GM18951 (cell line): ENCODE measurements around the gene UBXN7.
"Not testable (repeated sequence)": the region's sequence is repeated elsewhere in the genome, so short reads cannot be mapped to it uniquely, and the experiment has no call there.

Source experiments
- POLR2A ChIP-seq: IDR thresholded peaks from 4 replicates; pipeline ENCODE4 v1.6.1; 2011; ENCODE audit warnings: mild to moderate bottlenecking; ENCODE audit not compliant: insufficient read length, insufficient read depth; ENCODE audit errors: extremely low read depth
- in situ Hi-C: fragments of 300-500 bp; cut with MboI; formaldehyde crosslinking; loops from one replicate; pipeline ENCODE4 v1.12.0; 2022; ENCODE audit warnings: low sequenced_read_pairs, mixed read lengths, inconsistent platforms; ENCODE audit not compliant: unreplicated experiment

Gene UBXN7

DNA sequence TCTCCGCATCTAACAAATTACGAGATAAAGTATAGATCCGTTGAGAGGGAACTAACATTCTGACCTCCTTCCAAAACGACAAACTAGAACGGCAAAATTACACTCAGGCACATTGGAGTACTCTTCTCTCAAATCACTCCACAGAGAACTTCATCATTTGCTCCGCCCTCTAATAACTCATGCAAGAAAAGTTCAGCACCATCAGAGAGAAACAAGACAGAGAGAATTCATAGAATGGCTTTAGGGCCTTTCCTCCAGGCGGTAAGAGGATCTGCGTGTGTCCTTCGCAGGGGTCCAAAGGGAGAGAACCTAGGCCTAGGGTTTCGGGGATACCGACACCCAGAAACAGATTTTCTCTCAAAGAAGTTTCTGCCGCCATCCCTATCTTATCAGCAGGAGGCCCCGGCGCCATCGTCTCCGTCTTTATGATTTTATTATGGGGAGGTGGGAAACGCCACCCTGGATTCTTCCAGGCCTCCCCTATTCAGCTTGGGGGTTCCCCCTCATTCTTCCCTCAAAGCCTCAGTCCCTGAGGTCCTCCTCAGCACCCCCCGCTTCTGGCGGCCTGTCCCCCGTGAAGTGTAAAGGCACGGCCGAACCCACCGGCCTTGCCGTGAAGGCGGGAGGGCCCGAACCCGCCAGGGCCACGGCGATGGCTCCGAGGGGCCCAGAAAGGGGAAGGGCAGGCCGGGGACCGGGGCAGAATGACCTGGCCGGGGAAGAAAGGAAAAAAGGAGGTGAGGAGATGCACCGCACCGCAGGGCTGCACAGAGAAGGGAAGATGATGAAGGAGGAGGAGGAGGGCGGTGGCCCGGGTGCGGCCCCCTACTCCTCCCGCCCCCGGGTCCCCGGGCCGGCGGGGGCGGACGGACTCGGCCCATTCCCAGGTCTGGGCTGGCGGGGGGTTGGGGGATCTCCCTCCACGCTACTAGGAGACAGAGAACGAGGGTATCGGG lies 768 bp downstream of the UBXN7 start:
- in situ Hi-C loops: no loop called here
- TF ChIP-seq POLR2A: peak; percentile 21

DNA sequence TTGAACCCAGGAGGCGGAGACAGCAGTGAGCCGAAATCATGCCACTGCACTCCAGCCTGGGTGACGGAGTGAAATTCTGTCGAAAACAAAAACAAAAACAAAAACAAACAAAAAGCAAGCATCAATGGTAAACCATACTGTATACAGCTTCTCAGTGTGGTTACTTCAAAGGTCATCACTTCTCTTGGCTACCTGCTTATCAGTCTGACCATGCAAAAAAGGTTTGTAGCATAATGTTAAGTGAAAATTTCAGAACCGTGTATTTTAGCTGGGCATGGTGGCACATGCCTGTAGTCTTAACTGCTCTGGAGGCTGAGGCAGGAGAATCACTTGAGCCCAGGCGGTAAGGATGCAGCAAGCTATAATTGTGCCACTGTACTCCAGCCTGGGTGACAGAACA lies 4.2 kb downstream of the UBXN7 start:
- in situ Hi-C loops: no loop called here

DNA sequence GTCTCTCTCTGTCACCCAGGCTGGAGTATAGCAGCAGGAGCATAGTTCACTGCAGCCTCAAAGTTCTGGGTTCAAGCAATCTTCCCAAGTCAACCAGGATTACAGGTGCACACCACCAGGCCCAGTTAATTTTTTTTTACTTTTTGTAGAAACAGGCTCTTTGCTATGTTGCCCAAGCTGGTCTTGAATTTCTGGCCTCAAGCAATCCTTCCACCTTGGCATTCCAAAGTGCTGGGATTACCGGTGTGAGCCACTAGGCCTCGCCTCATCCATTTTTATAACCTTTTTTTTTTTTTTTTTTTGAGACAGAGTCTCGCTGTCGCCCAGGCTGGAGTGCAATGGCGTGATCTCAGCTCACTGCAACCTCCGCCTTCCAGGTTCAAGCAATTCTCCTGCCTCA lies 7.8 kb downstream of the UBXN7 start:
- in situ Hi-C loops: not testable (repeated sequence)

More for the DNA sequence above, 4.2 kb downstream of the UBXN7 start:
- no peak for TF ChIP-seq POLR2A

DNA sequence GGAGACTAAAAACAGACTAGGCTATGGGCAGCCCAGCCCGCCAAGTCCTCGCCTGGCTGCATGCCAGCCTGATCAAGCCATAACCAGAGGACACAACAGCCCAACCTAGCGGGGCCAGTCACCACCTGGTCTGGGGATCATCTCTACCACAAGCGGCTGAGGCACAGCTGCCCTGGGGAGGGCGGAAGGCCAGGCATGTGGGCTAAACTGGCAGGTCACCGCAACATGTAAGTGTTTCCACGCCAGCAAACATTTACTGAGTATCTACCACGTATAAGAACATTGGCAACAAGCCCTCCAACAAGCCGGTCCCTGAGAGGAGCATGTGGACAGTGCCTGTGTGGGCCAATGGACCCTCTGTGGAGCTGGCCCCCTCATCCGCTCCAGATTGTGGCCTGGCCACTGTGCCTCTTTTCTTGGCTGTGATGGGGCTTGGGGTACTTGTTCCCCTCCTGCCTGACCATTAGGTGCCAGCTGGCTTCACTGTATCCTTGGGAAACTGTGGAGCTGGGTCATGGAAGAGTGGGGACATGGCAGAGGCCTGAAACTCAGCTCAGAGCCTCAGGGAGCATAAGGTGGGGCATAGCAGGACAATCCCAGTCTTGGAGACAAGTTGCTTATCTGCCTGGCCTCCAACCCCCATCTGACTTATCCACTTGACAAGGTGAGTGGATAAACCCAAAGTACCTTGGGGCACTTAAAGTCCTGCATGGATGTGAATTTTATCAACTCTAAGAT lies 9.0 kb downstream of the UBXN7 start:
- no peak for TF ChIP-seq POLR2A
- in situ Hi-C loops: no loop called here

DNA sequence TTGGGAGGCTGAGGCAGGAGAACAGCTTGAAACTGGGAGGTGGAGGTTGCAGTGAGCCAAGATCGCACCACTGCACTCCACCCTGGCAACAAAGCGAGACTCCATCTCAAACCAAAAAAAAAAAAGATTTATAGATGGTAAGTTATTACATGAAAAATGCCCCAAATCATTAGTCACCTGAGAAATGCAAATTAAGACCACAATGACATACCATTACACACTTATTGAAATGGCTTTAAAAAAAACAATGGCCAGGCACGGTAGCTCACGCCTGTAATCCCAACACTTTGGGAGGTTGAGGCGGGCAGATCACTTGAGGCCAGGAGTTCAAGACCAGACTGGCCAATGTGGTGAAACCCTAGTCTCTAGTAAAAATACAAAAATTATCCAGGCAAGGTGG lies 10.6 kb downstream of the UBXN7 start:
- in situ Hi-C loops: not testable (repeated sequence)

DNA sequence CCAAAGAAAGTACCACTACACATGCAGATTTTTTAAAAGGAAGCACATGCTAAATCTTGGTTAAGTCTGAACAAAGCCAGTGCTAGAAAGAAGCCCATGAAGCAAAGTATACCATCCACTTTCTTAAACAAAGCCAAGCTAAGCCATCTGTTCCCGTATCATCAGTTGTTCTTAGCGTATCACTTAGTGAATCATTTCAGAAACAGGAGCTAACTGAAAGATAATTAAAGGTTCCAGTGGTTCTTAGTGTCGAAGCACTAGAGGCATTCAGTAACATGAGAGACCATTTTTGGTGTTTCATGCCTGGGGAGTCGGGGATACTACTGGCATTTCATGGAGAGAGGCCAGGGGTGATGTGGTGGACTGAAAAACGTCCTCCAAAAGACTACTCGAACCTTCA lies 12.8 kb downstream of the UBXN7 start:
- in situ Hi-C loops: no loop called here
- TF ChIP-seq POLR2A: no peak

DNA sequence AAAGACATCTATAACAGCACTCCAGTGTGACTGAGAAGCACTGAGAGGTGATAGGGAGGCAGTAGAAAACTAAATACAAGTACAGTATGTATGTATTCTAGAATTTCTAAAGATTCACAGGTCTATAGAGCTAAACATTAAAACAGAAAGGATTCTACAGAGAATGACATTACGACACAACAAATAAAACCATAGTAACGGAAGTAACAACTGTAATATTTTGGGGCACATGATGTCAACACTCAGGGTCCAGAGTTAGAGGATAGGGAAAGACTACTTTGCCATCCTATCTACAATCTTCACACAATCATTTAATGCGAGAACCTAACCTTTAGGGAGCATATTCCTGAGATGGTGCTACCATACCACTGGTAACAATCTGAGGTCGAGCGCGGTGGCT lies 13.6 kb downstream of the UBXN7 start:
- TF ChIP-seq POLR2A: no peak
- in situ Hi-C loops: no loop called here

DNA sequence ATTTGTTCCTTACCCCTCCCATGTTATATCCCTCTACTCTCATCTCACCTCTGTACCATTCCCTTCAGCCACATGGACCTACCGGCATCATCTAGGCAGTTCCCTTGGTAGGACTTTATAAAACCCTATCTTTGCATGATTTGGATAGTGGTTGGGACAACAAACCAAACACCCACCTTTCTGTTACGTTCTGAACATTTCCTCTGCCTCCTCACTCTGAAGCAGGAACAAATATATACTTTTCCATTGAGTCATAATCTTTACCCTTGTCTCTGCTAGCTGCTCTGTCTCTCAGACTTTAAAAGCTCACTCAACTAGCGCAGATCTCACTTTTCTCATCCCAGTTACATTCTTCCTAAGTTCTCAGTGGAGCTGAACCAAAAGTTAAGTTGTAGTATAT lies 17.8 kb downstream of the UBXN7 start:
- in situ Hi-C loops: no loop called here
- no peak for TF ChIP-seq POLR2A

DNA sequence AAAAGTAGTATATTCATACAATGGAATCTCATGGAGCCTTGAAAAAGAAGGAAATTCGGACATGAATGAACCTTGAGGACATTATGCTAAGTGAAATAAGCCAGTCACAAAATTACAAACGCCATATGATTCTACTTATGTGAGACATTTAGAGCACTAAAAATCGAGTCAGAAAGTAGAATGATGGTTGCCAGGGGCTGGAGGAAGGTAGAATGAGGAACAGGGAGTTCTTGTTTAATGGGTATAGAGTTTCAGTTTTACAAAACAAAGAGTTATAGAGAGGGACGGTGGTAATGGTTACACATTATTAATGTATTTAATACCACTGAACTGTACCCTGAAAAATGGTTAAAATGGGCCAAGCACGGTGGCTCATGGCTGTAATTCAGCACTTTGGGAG lies 19.5 kb downstream of the UBXN7 start:
- in situ Hi-C loops: no loop called here
- TF ChIP-seq POLR2A: no peak

DNA sequence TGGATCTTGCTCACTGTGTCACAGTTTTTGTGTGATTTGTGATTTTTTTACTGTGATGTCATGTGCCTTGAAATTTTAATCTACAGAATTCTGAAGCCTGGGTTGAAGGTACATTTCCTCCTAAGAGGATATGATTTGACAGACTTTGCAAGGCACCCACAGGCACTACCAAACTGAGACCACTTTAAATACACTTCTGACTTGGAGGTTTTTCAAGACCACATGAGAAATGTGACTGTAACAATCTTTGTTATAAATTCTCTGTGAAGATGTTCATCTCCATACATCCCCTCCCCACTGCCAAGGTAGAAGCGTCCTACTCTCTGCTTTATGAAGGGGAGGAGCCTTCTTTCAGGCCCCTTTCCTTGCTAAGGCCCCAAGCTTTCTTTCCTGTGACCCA lies 22.8 kb downstream of the UBXN7 start:
- TF ChIP-seq POLR2A: no peak
- in situ Hi-C loops: no loop called here

DNA sequence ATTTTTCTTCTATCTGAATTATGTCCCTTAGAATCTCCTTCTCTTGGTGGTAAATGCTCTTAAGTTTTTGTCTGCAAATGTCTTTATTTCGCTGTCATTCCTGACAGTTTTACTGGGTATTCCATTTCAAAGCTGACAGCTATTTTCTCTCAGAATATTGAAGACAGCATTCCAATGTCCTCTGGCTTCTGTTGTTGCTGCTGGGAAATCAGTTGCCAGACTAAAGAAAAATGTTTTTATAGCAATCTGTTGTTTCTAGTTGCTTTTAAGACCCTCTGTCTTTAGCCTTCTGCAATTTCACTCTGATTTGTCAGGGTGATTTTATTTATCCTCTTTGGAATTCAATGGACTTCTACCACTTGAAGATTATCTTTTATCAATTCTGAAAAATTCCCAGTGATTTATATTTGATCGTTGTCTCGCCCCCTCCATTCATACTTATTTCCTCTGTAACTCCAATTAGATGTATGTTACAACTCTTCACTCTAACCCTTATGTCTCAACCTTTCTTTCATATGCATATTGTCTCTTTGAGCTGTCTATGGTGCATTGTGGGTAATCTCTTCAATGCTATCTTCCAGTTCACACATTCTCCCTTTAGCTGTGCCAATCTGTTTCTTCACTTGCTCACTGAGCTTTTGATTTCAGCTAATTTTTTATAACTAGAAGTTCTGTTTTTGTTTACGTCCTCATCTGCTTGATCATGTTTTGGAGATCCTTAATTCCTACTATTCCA lies 23.5 kb downstream of the UBXN7 start:
- in situ Hi-C loops: no loop called here

DNA sequence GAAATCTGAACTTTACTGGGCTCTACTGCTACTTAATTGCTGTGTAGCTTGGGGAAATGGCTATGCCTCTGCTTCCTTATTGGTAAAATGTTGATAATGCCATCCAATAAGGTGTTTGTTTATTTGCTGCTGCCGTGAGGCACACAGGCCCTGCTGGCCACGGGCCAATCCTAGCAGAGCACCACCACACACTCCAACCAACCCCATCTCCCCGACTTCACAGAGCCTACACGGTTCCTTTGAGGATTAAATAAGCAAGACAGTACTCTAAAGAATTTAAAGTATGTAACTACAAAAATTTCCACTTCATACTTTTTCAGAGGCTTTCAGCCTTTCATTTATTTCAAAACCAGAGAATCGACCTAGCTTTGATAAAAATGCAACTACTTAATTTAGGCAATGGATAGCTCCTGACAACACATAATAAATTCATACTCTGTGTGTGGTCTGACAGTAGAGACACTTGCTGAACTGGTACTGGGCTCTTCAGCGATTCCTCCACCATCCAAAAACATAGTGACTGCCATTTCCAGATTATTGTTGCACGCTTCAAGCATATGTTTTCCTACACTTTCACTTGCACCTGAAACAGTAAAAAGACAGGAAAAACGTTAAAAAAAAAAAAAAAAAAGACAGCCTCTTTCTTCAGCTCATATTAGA lies 25.3 kb downstream of the UBXN7 start:
- in situ Hi-C loops: no loop called here
- no peak for TF ChIP-seq POLR2A

More for the DNA sequence above, 23.5 kb downstream of the UBXN7 start:
- TF ChIP-seq POLR2A: no peak

DNA sequence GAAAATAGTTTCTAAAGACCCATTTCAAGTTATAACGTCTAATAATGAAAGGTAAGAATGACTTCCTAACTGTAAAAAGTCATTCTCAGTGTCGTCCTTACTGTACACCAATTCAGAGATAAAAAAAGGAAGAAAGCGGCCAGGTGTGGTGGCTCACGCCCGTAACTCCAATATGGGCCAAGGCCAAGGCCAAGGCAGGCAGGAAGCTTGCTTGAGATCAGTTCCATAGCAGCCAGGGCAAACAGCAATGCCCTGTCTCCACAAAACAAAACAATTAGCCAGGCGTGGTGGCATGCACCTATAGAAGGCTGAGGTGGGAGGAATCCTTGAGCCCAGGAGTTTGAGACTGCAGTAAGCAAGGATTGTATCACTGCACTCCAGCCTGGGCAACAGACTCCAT lies 31.9 kb downstream of the UBXN7 start:
- no peak for TF ChIP-seq POLR2A

More for the DNA sequence above, 31.9 kb downstream of the UBXN7 start:
- in situ Hi-C loops: no loop called here
